ENCODE results near the gene ATG7.

Gene ATG7

GRCh38 chr3:11362600-11362999 lies 90.4 kb downstream of the ATG7 start:
- DNase-seq (ENCODE audit: low read depth in 2 of 2) = no peak

GRCh38 chr3:11363715-11364114 lies 91.5 kb downstream of the ATG7 start:
- no peak for DNase-seq (ENCODE audit: low read depth in 2 of 2)

DNA sequence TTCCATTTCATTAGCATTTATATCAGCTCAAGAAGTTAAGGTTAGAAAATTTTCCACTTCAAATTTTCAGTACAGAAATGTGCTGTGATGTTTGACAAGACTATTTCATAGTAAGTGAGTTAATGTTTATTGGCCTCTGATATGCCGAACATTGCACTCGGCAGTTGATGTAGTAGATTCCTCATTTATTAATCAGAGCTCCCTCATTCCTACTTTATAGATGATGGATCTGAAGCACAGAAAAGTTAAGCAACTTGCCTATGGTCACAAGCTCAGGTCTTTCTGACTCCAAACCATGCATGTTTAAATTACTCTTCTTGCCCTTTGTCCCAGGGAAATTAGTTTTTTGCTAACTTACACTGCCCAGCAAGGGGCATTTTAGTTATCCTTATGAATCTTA lies 92.0 kb downstream of the ATG7 start:
- DNase-seq (ENCODE audit: low read depth in 2 of 2) = no peak

DNA sequence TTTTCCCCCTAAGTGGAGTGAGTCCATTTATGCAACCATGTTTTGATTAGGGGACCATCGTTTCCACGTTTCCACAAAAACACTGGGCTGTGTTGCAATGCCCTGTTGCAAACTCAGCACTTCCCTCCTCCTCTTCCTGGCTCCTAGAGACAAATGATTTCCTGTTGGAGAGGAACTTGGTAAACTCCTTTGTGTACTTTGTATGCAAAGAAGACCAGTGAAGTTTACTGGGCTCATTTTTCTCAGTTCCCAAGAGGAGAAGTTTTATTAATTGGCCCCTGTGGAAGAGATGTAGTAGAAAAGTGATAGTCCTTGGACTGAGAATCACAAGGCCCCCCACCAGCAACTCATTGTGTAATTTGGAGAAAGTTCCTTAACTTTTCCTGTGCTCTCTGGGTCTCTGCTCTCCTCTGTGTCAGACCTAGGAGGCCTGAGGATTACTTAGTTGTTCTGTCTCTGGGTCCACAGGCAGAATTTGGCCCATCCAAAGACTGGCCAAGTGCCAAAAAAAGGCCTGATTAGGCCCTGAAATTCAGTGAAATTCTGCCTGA lies 95.0 kb downstream of the ATG7 start:
- DNase-seq (ENCODE audit: low read depth in 2 of 2) = no peak

GRCh38 chr3:11370191-11370590 lies 98.0 kb downstream of the ATG7 start:
- no peak for DNase-seq (ENCODE audit: low read depth in 2 of 2)

- DNase-seq (ENCODE audit: low read depth in 2 of 2) = no peak
Observed at GRCh38 chr3:11370966-11371365, 98.8 kb downstream of the ATG7 start.

- DNase-seq (ENCODE audit: low read depth in 2 of 2) = no peak
Observed at GRCh38 chr3:11371747-11372146, 99.5 kb downstream of the ATG7 start.

GRCh38 chr3:11373235-11373634 lies 101.0 kb downstream of the ATG7 start:
- DNase-seq (ENCODE audit: low read depth in 2 of 2) = no peak

DNA sequence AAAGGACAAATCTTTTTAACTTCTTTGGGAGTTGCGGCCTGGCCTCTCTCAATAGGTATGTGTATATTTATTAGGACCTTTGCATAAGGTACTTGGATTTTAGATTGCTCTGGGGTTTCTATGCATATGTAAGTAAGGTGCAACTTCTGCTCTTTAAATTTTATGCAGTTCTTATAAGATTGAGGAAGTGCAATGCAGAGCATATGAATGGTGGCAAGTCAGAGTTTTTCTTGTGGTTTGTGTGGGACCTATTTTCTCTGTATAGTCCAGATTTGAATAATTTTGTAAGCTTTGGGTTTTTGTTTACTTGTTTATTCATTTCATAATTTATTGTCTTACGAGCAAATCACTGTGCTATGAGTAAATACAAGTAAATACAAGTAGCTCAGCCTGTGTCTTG lies 101.5 kb downstream of the ATG7 start:
- DNase-seq (ENCODE audit: low read depth in 2 of 2) = no peak

DNA sequence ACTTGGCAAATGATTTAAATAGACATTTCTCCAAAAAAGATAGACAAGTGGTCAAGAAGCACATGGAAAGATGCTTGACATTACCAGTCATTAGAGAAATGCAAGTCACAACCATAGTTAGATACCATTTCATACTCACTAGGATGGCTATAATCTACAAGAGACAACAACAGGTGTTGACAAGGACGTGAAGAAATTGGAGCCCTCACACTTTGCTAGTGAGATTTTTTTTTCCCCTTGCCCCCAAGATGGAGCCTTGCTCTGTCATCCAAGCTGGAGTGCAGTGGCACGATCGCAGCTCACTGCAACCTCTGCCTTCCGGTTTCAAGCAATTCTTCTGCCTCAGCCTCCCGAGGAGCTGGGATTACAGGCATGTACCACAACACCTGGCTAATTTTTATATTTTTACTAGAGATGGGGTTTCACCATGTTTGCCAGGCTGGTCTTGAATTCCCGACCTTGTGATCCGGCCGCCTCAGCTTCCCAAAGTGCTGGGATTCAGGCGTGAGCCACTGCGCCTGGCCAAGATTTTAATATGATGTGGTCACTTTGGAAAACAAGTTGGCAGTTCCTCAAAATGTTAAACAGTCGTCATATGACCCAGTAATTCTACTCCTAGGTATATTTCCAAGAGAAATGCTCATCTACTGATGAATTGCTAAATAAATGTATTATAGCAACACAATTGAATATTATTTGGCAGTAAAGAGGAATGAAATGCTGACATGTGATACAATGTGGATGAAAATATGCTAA lies 103.3 kb downstream of the ATG7 start:
- DNase-seq (ENCODE audit: low read depth in 2 of 2) = no peak

GRCh38 chr3:11377719-11378118 lies 105.5 kb downstream of the ATG7 start:
- no peak for DNase-seq (ENCODE audit: low read depth in 2 of 2)

DNA sequence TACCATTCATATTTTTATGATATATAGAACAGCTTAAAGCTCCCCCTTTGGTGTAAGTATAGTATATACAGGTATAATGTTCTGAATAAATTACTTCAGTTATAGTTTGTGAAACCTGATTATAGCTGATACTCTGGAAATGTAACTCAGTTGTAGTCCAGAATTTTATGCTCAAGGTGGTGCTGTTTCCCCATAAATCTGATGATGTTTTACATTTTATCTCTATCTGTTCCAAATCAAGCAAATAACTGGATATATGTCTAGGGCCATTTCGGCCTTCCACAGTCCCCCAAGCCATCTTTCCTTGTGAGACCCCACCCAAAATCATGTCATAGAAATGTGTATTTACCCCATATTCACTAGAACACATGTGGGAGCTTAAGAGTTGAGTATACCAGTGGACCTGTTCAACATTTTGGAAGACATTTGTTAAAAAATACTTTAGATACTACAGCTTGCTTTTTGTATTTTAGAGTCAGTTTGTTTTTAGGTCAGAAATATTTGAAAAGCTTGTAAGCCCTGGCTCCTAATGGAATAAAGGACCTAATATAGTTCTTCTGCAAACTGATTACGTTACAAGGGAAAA lies 107.1 kb downstream of the ATG7 start:
- DNase-seq (ENCODE audit: low read depth in 2 of 2) = no peak

DNA sequence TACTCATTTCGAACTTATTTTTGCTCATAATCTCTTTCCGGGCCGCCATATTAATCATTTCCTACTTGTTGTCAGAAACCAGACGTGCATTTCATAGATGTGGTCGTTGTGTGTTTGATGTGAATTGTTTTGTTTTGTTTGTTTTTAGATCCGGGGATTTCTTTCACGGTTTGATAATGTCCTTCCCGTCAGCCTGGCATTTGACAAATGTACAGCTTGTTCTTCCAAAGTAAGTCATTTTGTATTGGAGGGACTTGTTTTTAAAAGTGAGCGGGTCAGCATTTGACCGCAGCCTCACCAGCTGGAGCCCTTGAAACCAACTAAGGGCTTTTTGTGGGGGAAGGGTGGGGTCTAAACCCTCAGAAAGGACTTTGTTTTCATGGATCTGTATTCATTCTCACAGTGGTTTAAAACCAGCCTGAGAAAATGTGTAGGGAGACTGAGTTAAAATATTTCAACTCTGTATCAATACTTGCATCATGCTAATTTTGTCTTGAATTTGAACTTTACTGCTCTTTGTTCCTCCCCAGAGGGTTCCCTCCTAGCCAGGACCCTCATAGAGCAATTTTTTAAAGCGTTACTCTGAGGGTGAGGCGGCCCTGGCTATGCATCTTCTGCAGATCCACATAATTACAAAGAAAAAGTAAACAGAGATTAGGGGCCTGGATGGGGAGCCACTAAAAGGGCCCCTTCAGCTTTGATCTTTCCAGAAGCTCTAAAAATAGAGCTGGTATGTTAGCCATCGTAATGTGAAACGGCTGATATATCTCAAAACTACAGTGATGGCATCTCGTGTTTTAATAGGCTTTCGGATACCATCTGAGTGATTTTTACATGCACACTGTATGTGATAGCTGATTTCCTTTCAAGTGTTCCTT lies 107.9 kb downstream of the ATG7 start:
- DNase-seq (ENCODE audit: low read depth in 2 of 2) = no peak

DNA sequence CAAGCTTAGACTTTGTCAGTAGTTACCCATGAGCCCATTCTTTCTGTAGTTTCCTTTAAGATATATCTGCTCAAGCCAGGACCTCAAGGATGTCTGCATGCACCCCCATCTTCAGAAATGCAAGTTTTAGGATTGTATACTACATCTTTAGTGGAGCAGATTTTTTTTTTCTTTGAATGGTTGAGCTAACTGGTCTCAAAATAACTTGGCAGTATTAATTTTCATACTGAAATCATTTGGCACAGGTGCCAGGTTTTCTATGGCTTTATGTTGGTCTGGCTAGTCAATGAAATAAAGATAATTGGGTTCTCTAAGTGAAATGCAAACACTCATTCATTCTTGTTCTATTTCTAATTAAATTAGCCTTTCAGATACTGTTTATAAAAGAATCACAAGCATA lies 108.9 kb downstream of the ATG7 start:
- no peak for DNase-seq (ENCODE audit: low read depth in 2 of 2)

DNA sequence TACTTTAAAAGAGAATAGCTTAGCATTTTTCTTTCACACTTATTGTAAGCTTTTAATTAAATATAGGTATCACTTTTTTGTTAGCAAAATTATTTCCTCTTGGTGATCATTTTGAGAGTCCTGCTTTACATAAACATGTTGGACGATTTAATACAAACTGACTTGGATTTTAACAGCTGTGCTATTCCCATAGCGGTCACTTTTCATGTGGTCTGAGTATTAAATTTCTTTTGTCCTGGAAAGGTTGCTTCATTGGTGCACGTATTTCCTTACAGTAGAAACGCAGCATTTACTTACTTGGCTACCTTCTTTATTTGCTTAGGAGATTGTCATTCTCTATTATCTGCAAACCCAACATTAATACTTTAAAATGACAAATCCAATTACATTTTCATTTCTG lies 109.4 kb downstream of the ATG7 start:
- DNase-seq (ENCODE audit: low read depth in 2 of 2) = no peak

GRCh38 chr3:11382146-11382745 lies 110.0 kb downstream of the ATG7 start:
- DNase-seq (ENCODE audit: low read depth in 2 of 2) = no peak

- DNase-seq (ENCODE audit: low read depth in 2 of 2) = no peak
Observed at GRCh38 chr3:11384074-11384473, 111.9 kb downstream of the ATG7 start.

GRCh38 chr3:11385326-11385725 lies 113.1 kb downstream of the ATG7 start:
- no peak for DNase-seq (ENCODE audit: low read depth in 2 of 2)

DNA sequence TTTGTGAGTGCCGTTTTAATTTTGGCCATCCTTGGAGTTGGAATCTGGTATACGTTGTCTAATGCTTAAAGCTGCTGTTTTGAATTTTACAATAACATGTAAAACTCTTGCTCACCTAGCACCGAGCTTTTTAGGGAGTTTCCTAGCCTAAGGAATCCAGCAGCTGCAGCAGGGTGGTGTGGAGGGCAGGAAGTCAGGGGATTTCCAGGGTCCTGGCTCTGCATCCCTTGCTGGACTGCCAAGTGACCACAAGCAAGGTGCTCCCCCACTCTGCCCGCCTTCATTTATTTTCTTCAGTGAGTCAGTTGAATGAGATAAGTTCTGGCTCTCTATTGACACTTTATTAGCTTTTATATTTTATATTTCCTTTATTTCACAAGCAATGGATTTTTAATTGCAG lies 113.7 kb downstream of the ATG7 start:
- DNase-seq (ENCODE audit: low read depth in 2 of 2) = no peak

- no peak for DNase-seq (ENCODE audit: low read depth in 2 of 2)
Observed at GRCh38 chr3:11386465-11387113, 114.4 kb downstream of the ATG7 start.

All from stimulated activated CD4-positive, alpha-beta T cell treated with anti-CD3 and anti-CD28 coated beads, Interleukin-15, amount 100 ng/mL, for 48 hours (primary cell).